Astrocyte (in vitro differentiated cells and primary cell): Measurements from ENCODE around the gene REC114. TPM values are rescaled to one million over a fixed set of nuclear protein-coding genes. Genes with fewer than 3 reads are reported as not detected.

Experiments
- DNase-seq: peaks from one replicate; pipeline ENCODE4 v3.0.0-alpha.2; 2010; ENCODE audit warnings: low read depth
- FAIRE-seq: peaks from 2 replicates; lab custom pipeline; 2011; peaks lifted over from hg19 to GRCh38; lab: Jason Lieb, UNC
- H2AFZ ChIP-seq: 2 replicates; pipeline ENCODE4 v1.6.0; 2012; ENCODE audit warnings: low read depth, low read length, inconsistent platforms
- H3K27ac ChIP-seq: 2 replicates; pipeline ENCODE4 v1.5.1; 2011; ENCODE audit warnings: low read depth, low read length, inconsistent platforms
- H3K27me3 ChIP-seq: 2 replicates; pipeline ENCODE4 v1.6.0; 2011; ENCODE audit warnings: low read length, inconsistent platforms; ENCODE audit not compliant: insufficient read depth
- H3K36me3 ChIP-seq: 2 replicates; pipeline ENCODE4 v1.5.1; 2011; ENCODE audit warnings: low read length, inconsistent platforms; ENCODE audit not compliant: insufficient read depth
- H3K4me1 ChIP-seq: 2 replicates; pipeline ENCODE4 v1.5.1; 2011; ENCODE audit warnings: low read length, inconsistent platforms; ENCODE audit not compliant: insufficient read depth
- H3K4me2 ChIP-seq: 2 replicates; pipeline ENCODE4 v1.6.0; 2012; ENCODE audit warnings: low read length, inconsistent platforms
- H3K4me3 ChIP-seq: 2 replicates; pipeline ENCODE4 v1.5.1; 2011; ENCODE audit warnings: low read depth, mild to moderate bottlenecking, low read length, inconsistent platforms; ENCODE audit not compliant: insufficient read depth
- H3K79me2 ChIP-seq: 2 replicates; pipeline ENCODE4 v1.6.0; 2012; ENCODE audit warnings: mild to moderate bottlenecking, low read length, inconsistent platforms; ENCODE audit not compliant: insufficient read depth
- H3K9ac ChIP-seq: 2 replicates; pipeline ENCODE4 v1.6.0; 2012; ENCODE audit warnings: mild to moderate bottlenecking, low read length, inconsistent platforms
- H3K9me3 ChIP-seq: 2 replicates; pipeline ENCODE4 v1.5.1; 2012; ENCODE audit warnings: low read depth, mild to moderate bottlenecking, low read length, inconsistent platforms; ENCODE audit not compliant: insufficient read depth
- H4K20me1 ChIP-seq: 2 replicates; pipeline ENCODE4 v1.6.0; 2012; ENCODE audit warnings: low read length, inconsistent platforms; ENCODE audit not compliant: insufficient read depth
- H3K27ac Mint-ChIP-seq: one replicate; pipeline ENCODE4 v1.8.0; 2021; ENCODE audit warnings: mild to moderate bottlenecking, mixed read lengths; ENCODE audit not compliant: unreplicated experiment
- H3K27me3 Mint-ChIP-seq: one replicate; pipeline ENCODE4 v1.8.0; 2021; ENCODE audit warnings: low read depth, mixed read lengths; ENCODE audit not compliant: unreplicated experiment
- H3K36me3 Mint-ChIP-seq: one replicate; pipeline ENCODE4 v1.8.0; 2021; ENCODE audit warnings: low read depth, mixed read lengths; ENCODE audit not compliant: unreplicated experiment
- H3K4me1 Mint-ChIP-seq: one replicate; pipeline ENCODE4 v1.8.0; 2021; ENCODE audit warnings: low read depth, mixed read lengths; ENCODE audit not compliant: unreplicated experiment
- H3K4me3 Mint-ChIP-seq: one replicate; pipeline ENCODE4 v1.8.0; 2021; ENCODE audit warnings: mild to moderate bottlenecking, moderate library complexity, mixed read lengths; ENCODE audit not compliant: unreplicated experiment
- H3K9me3 Mint-ChIP-seq: one replicate; pipeline ENCODE4 v1.8.0; 2021; ENCODE audit warnings: mild to moderate bottlenecking, mixed read lengths; ENCODE audit not compliant: unreplicated experiment
- EZH2 ChIP-seq: IDR thresholded peaks from 2 replicates; pipeline ENCODE4 v1.6.1; 2012; ENCODE audit warnings: mild to moderate bottlenecking, low read length, inconsistent platforms; ENCODE audit not compliant: insufficient read depth
- total RNA-seq: library from RNA; stranded (reverse); gene quantifications from 2 replicates; pipeline ENCODE4 v1.2.1, GENCODE V29; 2021
- TF ChIP-seq, protein P1 (sequence below): IDR thresholded peaks from 2 replicates; pipeline ENCODE4 v1.5.1; 2011; ENCODE audit warnings: low read depth, mild to moderate bottlenecking, inconsistent platforms, low read length, moderate library complexity; ENCODE audit not compliant: insufficient read depth

Gene REC114
- total RNA-seq, 1 donor from 2014 or later: not detected

DNA sequence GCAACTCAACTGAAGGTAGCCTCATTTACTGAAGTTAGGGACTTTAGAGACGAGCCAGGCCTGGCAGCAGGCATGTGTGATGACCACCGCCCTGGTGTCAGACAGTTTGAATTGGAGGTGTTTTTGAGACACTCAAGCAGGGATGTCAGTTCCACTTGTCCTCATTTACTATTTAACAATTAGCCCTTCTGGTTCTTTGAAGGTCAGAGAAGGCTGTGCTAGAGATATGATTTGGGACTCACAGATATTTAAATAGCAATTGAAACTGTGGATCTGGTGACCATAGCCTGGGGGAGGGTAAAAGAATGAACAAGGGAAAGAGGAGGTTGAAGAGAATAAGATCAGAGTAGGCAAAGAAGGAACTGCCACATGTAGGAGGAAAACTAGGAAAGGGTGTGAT lies 74.6 kb downstream of the REC114 start:
- Mint-ChIP-seq H3K4me1 (peaks cover 8% of the 10 kb centered on the region), H3K9me3 (peaks cover 1% of the 10 kb centered on the region), H3K27ac (no peak overlapping the region), H3K4me3 (no peak overlapping the region), H3K27me3 (peaks cover 2% of the 10 kb centered on the region), H3K36me3 (no peaks in the 10 kb centered on the region)
- TF ChIP-seq, protein P1, sequence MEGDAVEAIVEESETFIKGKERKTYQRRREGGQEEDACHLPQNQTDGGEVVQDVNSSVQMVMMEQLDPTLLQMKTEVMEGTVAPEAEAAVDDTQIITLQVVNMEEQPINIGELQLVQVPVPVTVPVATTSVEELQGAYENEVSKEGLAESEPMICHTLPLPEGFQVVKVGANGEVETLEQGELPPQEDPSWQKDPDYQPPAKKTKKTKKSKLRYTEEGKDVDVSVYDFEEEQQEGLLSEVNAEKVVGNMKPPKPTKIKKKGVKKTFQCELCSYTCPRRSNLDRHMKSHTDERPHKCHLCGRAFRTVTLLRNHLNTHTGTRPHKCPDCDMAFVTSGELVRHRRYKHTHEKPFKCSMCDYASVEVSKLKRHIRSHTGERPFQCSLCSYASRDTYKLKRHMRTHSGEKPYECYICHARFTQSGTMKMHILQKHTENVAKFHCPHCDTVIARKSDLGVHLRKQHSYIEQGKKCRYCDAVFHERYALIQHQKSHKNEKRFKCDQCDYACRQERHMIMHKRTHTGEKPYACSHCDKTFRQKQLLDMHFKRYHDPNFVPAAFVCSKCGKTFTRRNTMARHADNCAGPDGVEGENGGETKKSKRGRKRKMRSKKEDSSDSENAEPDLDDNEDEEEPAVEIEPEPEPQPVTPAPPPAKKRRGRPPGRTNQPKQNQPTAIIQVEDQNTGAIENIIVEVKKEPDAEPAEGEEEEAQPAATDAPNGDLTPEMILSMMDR: no peak
- TF ChIP-seq EZH2: no peak
- DNase-seq: no peak
- FAIRE-seq: no peak
- H3K36me3 ChIP-seq: no peaks in the 10 kb centered on the region
- no peaks in the 10 kb centered on the region for H4K20me1 ChIP-seq
- H3K27ac ChIP-seq: no peak overlapping the region
- H3K4me2 ChIP-seq: no peak overlapping the region
- H3K9ac ChIP-seq: no peak overlapping the region
- no peaks in the 10 kb centered on the region for H3K9me3 ChIP-seq
- H3K4me1 ChIP-seq: no peaks in the 10 kb centered on the region
- H2AFZ ChIP-seq: no peak overlapping the region
- H3K27me3 ChIP-seq: no peaks in the 10 kb centered on the region
- H3K79me2 ChIP-seq: no peaks in the 10 kb centered on the region
- no peak overlapping the region for H3K4me3 ChIP-seq

DNA sequence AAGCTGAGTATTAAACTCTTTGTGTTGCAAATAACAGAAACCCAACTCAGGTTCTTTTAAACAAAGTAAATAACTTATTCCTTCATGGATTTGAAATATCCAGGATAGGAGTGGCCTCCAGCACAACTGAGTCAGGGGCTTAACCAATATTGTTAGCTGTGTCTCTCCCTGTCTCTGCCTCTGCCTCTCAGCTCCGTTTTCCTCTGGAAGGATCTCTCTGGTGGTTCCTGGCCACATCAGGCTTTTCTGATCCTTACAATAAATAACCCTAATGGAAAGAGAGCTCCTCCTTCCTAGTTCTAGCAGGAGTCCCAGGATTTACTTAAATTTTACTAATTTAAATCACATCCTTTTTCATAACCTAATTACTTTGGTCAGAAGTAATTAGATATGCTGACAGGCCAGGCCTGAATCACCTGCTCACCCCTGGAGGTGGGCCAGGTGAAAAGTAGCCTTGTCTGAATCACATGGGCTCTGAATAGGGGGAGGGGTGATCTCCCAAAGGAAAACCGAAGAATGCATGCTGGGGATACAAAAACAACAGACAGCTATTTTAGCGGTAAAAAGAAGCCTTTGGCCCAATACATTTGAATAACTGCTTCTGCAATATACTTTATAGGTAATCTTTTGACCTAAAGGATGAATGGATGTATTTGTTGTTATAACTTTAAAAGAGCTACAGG lies 75.4 kb downstream of the REC114 start:
- no peak overlapping the region for H3K4me2 ChIP-seq
- H3K27ac Mint-ChIP-seq: no peak overlapping the region
- TF ChIP-seq, protein P1: no peak
- no peak for TF ChIP-seq EZH2
- no peak overlapping the region for H3K27ac ChIP-seq
- peaks cover 8% of the 10 kb centered on the region for H3K4me1 Mint-ChIP-seq
- no peaks in the 10 kb centered on the region for H3K9me3 ChIP-seq
- H3K27me3 Mint-ChIP-seq: peaks cover 2% of the 10 kb centered on the region
- no peaks in the 10 kb centered on the region for H3K79me2 ChIP-seq
- DNase-seq: no peak
- no peak for FAIRE-seq
- no peak overlapping the region for H3K4me3 ChIP-seq
- H3K36me3 ChIP-seq: no peaks in the 10 kb centered on the region
- no peak overlapping the region for H3K4me3 Mint-ChIP-seq
- no peak overlapping the region for H3K9ac ChIP-seq
- H4K20me1 ChIP-seq: no peaks in the 10 kb centered on the region
- no peak overlapping the region for H2AFZ ChIP-seq
- H3K36me3 Mint-ChIP-seq: no peaks in the 10 kb centered on the region
- H3K9me3 Mint-ChIP-seq: peaks cover 1% of the 10 kb centered on the region
- H3K4me1 ChIP-seq: no peaks in the 10 kb centered on the region
- H3K27me3 ChIP-seq: no peaks in the 10 kb centered on the region
